Measurements from ENCODE around the gene DLG2. TPM values are rescaled to one million over a fixed set of nuclear protein-coding genes. Genes with fewer than 3 reads are reported as not detected.

DLG2 gene
- total and polyA plus RNA-seq, 4 experiments from 2014 or later = 0.78 to 2.7 (median 1.9) TPM

- Histone ChIP-seq H3K27ac (ENCODE audit: low read depth, low read length) (no peak overlapping the region), H3K9me3 (ENCODE audit: control insufficient read depth in 1 of 2, low read length in 2 of 2) (no peaks in the 10 kb centered on the region), H3K27me3 (ENCODE audit: insufficient read depth, low read length) (no peaks in the 10 kb centered on the region), H3K36me3 (ENCODE audit: insufficient read depth, low read length) (no peaks in the 10 kb centered on the region), H3K4me1 (ENCODE audit: insufficient read depth, low read length) (no peaks in the 10 kb centered on the region), H3K4me3 (ENCODE audit: low read length in 2 of 2) (no peak overlapping the region)
- Mint-ChIP-seq H3K27ac (no peak overlapping the region), H3K4me3 (no peak overlapping the region), H3K4me1 (no peaks in the 10 kb centered on the region), H3K9me3 (peaks cover 0 to 47% (median 18%) of the 10 kb centered on the region in 8 donors), H3K36me3 (no peaks in the 10 kb centered on the region), H3K27me3 (no peaks in the 10 kb centered on the region)
- ChIA-PET CTCF (ENCODE audit: partially characterized antibody) (no interaction called here), POLR2A (ENCODE audit: partially characterized antibody) (no interaction called here)
- DNase-seq = no peak
- intact Hi-C loops (cut with micrococcal nuclease) = no loop called here
Measured at GRCh38 chr11:84901991-84902390, 725.2 kb downstream of the DLG2 start.

DNA sequence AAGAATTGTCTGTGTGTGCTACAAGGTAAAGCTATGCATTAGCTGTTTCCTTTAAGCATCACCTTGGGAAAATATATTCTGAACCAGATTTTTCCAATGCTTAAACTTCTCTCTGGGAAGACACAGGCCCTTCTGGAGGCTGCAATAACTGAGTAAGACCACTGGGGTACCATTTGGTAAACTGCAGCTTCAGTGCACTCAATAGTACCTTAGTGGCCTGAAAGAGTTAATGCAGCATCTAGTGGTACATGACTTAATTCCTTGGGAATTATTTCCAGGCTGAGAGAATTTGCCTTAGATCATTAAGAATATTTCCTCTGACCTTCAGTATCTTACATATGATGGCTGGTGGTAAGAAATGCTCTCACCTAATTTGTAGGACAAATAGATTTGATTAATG lies 727.4 kb downstream of the DLG2 start:
- Mint-ChIP-seq H3K27ac (no peak overlapping the region), H3K27me3 (no peaks in the 10 kb centered on the region), H3K9me3 (peaks cover 4 to 41% (median 13%) of the 10 kb centered on the region in 8 donors), H3K4me3 (no peak overlapping the region), H3K36me3 (no peaks in the 10 kb centered on the region), H3K4me1 (no peaks in the 10 kb centered on the region)
- no peaks in the 10 kb centered on the region for H3K36me3 ChIP-seq (ENCODE audit: insufficient read depth, low read length)
- no peaks in the 10 kb centered on the region for H3K4me1 ChIP-seq (ENCODE audit: insufficient read depth, low read length)
- H3K27ac ChIP-seq (ENCODE audit: low read depth, low read length) = no peak overlapping the region
- intact Hi-C loops (cut with micrococcal nuclease) = no loop called here
- ChIA-PET CTCF (ENCODE audit: partially characterized antibody) (no interaction called here), POLR2A (ENCODE audit: partially characterized antibody) (no interaction called here)
- H3K9me3 ChIP-seq (ENCODE audit: control insufficient read depth in 1 of 2, low read length in 2 of 2) = no peaks in the 10 kb centered on the region
- DNase-seq = no peak
- H3K4me3 ChIP-seq (ENCODE audit: low read length in 2 of 2) = no peak overlapping the region
- H3K27me3 ChIP-seq (ENCODE audit: insufficient read depth, low read length) = no peaks in the 10 kb centered on the region

GRCh38 chr11:84899134-84899533 lies 728.0 kb downstream of the DLG2 start:
- POLR2A ChIA-PET (ENCODE audit: partially characterized antibody) = no interaction called here
- CTCF ChIA-PET (ENCODE audit: partially characterized antibody) = no interaction called here

DNA sequence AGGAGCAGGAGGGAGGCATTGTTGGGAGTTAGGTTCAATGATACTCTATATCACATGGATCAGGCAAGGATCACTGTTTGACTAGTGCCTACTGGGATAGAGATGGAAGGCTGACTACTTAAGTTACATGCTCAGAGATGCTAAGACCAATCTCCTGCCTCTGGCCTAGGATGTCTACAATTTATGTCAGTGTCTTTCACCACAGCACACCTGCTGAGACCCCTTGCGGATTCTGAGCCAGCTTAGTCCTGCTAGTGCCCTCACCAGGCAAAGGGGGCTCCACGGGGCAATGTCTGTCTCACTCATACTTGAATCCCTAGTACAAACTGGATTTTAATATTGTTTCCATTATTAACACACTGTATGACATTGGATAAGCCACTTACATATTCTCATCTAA lies 732.5 kb downstream of the DLG2 start:
- H3K27me3 ChIP-seq (ENCODE audit: insufficient read depth, low read length) = no peaks in the 10 kb centered on the region
- H3K27me3 Mint-ChIP-seq = no peaks in the 10 kb centered on the region
- H3K4me1 Mint-ChIP-seq = no peaks in the 10 kb centered on the region
- no peaks in the 10 kb centered on the region for H3K36me3 Mint-ChIP-seq
- no peak overlapping the region for H3K27ac ChIP-seq (ENCODE audit: low read depth, low read length)
- ChIA-PET POLR2A (ENCODE audit: partially characterized antibody) (no interaction called here), CTCF (ENCODE audit: partially characterized antibody) (no interaction called here)
- no peaks in the 10 kb centered on the region for H3K4me1 ChIP-seq (ENCODE audit: insufficient read depth, low read length)
- H3K4me3 Mint-ChIP-seq = no peak overlapping the region
- no peak overlapping the region for H3K27ac Mint-ChIP-seq
- no peaks in the 10 kb centered on the region for H3K36me3 ChIP-seq (ENCODE audit: insufficient read depth, low read length)
- peaks cover 4 to 33% (median 14%) of the 10 kb centered on the region in 8 donors for H3K9me3 Mint-ChIP-seq
- no peak overlapping the region for H3K4me3 ChIP-seq (ENCODE audit: low read length in 2 of 2)
- DNase-seq = no peak
- no peaks in the 10 kb centered on the region for H3K9me3 ChIP-seq (ENCODE audit: control insufficient read depth in 1 of 2, low read length in 2 of 2)
- intact Hi-C loops (cut with micrococcal nuclease) = no loop called here

More at GRCh38 chr11:84899134-84899533, 728.0 kb downstream of the DLG2 start:
- intact Hi-C loops (cut with micrococcal nuclease) = no loop called here
- H3K27me3 Mint-ChIP-seq = no peaks in the 10 kb centered on the region
- Histone ChIP-seq H3K9me3 (ENCODE audit: control insufficient read depth in 1 of 2, low read length in 2 of 2) (no peaks in the 10 kb centered on the region), H3K4me3 (ENCODE audit: low read length in 2 of 2) (no peak overlapping the region), H3K27me3 (ENCODE audit: insufficient read depth, low read length) (no peaks in the 10 kb centered on the region), H3K36me3 (ENCODE audit: insufficient read depth, low read length) (no peaks in the 10 kb centered on the region), H3K27ac (ENCODE audit: low read depth, low read length) (no peak overlapping the region), H3K4me1 (ENCODE audit: insufficient read depth, low read length) (no peaks in the 10 kb centered on the region)
- H3K36me3 Mint-ChIP-seq = no peaks in the 10 kb centered on the region
- H3K27ac Mint-ChIP-seq = no peak overlapping the region
- H3K4me3 Mint-ChIP-seq = no peak overlapping the region
- peaks cover 4 to 40% (median 12%) of the 10 kb centered on the region in 8 donors for H3K9me3 Mint-ChIP-seq
- DNase-seq = no peak
- H3K4me1 Mint-ChIP-seq = no peaks in the 10 kb centered on the region

DNA sequence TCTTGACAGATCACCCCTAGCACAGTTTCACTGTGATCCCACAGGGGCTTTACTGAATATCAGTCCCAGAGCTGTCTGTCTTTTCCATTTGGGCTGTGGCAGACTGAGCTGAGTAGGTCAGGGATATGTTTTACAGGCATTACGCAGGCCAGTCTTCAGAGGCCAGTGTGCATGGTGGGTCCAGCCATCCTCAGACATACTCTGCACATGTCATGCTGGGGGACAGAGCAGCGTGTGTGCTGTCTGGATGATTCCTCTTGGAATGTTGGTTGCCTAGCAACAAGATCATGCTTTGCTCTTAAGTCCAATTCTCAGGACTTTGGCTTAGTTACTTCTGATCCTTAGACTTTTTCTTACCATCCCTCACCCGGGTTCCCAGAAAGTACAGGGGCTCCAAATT lies 736.5 kb downstream of the DLG2 start:
- H3K36me3 ChIP-seq (ENCODE audit: insufficient read depth, low read length) = no peaks in the 10 kb centered on the region
- H3K9me3 ChIP-seq (ENCODE audit: control insufficient read depth in 1 of 2, low read length in 2 of 2) = no peaks in the 10 kb centered on the region
- DNase-seq = no peak
- H3K4me3 Mint-ChIP-seq = no peak overlapping the region
- peaks cover 4 to 42% (median 16%) of the 10 kb centered on the region in 8 donors for H3K9me3 Mint-ChIP-seq
- no peaks in the 10 kb centered on the region for H3K36me3 Mint-ChIP-seq
- no peak overlapping the region for H3K27ac Mint-ChIP-seq
- no peaks in the 10 kb centered on the region for H3K27me3 Mint-ChIP-seq
- ChIA-PET POLR2A (ENCODE audit: partially characterized antibody) (no interaction called here), CTCF (ENCODE audit: partially characterized antibody) (no interaction called here)
- no peaks in the 10 kb centered on the region for H3K27me3 ChIP-seq (ENCODE audit: insufficient read depth, low read length)
- H3K4me3 ChIP-seq (ENCODE audit: low read length in 2 of 2) = no peak overlapping the region
- H3K4me1 Mint-ChIP-seq = no peaks in the 10 kb centered on the region
- H3K4me1 ChIP-seq (ENCODE audit: insufficient read depth, low read length) = no peaks in the 10 kb centered on the region
- intact Hi-C loops (cut with micrococcal nuclease) = no loop called here
- no peak overlapping the region for H3K27ac ChIP-seq (ENCODE audit: low read depth, low read length)

DNA sequence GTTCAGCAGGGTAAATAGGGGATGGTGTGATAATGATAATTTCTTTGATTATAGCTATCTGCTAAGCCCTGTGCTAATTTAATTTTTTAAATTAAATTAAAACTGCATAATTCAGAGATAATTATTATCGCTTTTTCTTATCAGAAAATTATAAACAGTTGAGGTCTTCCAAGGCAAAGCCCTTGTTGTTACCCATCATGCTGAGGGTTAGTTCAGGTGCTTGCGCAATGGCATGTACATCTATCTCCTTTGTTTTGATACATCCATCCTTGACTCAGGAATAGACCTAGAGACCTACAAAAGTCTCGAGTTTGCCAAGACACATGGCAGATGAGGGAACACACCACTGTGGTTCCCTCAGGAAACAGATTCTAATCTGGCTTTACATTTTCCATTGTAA lies 737.6 kb downstream of the DLG2 start:
- DNase-seq = no peak
- Histone ChIP-seq H3K4me3 (ENCODE audit: low read length in 2 of 2) (no peak overlapping the region), H3K27ac (ENCODE audit: low read depth, low read length) (no peak overlapping the region), H3K27me3 (ENCODE audit: insufficient read depth, low read length) (no peaks in the 10 kb centered on the region), H3K4me1 (ENCODE audit: insufficient read depth, low read length) (no peaks in the 10 kb centered on the region), H3K9me3 (ENCODE audit: control insufficient read depth in 1 of 2, low read length in 2 of 2) (no peaks in the 10 kb centered on the region), H3K36me3 (ENCODE audit: insufficient read depth, low read length) (no peaks in the 10 kb centered on the region)
- Mint-ChIP-seq H3K4me1 (no peaks in the 10 kb centered on the region), H3K9me3 (peaks cover 0 to 46% (median 20%) of the 10 kb centered on the region in 8 donors), H3K4me3 (no peak overlapping the region), H3K27ac (no peak overlapping the region), H3K36me3 (no peaks in the 10 kb centered on the region), H3K27me3 (no peaks in the 10 kb centered on the region)
- CTCF ChIA-PET (ENCODE audit: partially characterized antibody) = no interaction called here
- POLR2A ChIA-PET (ENCODE audit: partially characterized antibody) = no interaction called here
- intact Hi-C loops (cut with micrococcal nuclease) = no loop called here

DNA sequence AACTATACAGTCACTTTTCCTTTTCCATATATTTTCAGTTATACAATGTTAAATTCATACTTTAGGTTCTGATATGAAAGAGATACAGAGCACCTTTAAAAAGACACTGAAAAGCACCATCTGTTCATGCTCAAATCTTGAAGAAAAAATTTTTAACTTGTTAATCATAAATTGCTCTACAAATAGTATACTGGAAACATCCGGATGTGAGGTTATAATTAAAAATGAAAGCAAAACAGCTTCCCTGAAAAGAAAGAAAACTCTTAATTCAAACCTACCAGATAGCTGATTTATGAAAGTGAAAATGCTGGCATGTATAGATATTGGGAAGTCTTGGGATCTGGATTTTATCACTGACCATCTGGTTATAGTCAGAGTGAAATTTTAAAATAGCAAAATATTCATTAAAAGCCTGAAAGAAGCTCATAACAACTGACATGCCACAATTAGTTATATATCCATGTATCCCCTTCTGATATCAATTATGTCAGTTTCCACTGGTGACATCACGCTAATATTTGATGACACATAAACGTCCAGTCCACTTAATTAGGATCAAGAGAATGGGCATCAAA lies 740.0 kb downstream of the DLG2 start:
- Mint-ChIP-seq H3K27me3 (no peaks in the 10 kb centered on the region), H3K27ac (no peak overlapping the region), H3K9me3 (peaks cover 0 to 41% (median 20%) of the 10 kb centered on the region in 8 donors), H3K4me1 (no peaks in the 10 kb centered on the region), H3K36me3 (no peaks in the 10 kb centered on the region), H3K4me3 (no peak overlapping the region)
- no peak overlapping the region for H3K4me3 ChIP-seq (ENCODE audit: low read length in 2 of 2)
- intact Hi-C loops (cut with micrococcal nuclease) = no loop called here
- no peaks in the 10 kb centered on the region for H3K9me3 ChIP-seq (ENCODE audit: control insufficient read depth in 1 of 2, low read length in 2 of 2)
- no peaks in the 10 kb centered on the region for H3K4me1 ChIP-seq (ENCODE audit: insufficient read depth, low read length)
- H3K27ac ChIP-seq (ENCODE audit: low read depth, low read length) = no peak overlapping the region
- DNase-seq = no peak
- no peaks in the 10 kb centered on the region for H3K27me3 ChIP-seq (ENCODE audit: insufficient read depth, low read length)
- ChIA-PET CTCF (ENCODE audit: partially characterized antibody) (interaction anchor here (1.0 kb wide), 1 partner anchor 32 kb away, joined by 3 read pairs; no protein-coding TSS in a partner anchor), POLR2A (ENCODE audit: partially characterized antibody) (no interaction called here)
- H3K36me3 ChIP-seq (ENCODE audit: insufficient read depth, low read length) = no peaks in the 10 kb centered on the region

- Mint-ChIP-seq H3K9me3 (peaks cover 0 to 44% (median 21%) of the 10 kb centered on the region in 8 donors), H3K36me3 (no peaks in the 10 kb centered on the region), H3K4me3 (no peak overlapping the region), H3K27ac (no peak overlapping the region), H3K4me1 (no peaks in the 10 kb centered on the region), H3K27me3 (no peaks in the 10 kb centered on the region)
- ChIA-PET CTCF (ENCODE audit: partially characterized antibody) (no interaction called here), POLR2A (ENCODE audit: partially characterized antibody) (no interaction called here)
- intact Hi-C loops (cut with micrococcal nuclease) = no loop called here
- H3K9me3 ChIP-seq (ENCODE audit: control insufficient read depth in 1 of 2, low read length in 2 of 2) = no peaks in the 10 kb centered on the region
- DNase-seq = no peak
- H3K4me3 ChIP-seq (ENCODE audit: low read length in 2 of 2) = no peak overlapping the region
- no peaks in the 10 kb centered on the region for H3K27me3 ChIP-seq (ENCODE audit: insufficient read depth, low read length)
- no peaks in the 10 kb centered on the region for H3K4me1 ChIP-seq (ENCODE audit: insufficient read depth, low read length)
- no peaks in the 10 kb centered on the region for H3K36me3 ChIP-seq (ENCODE audit: insufficient read depth, low read length)
- H3K27ac ChIP-seq (ENCODE audit: low read depth, low read length) = no peak overlapping the region
Measured at GRCh38 chr11:84886344-84886743, 740.8 kb downstream of the DLG2 start.

Measured in CD4-positive, alpha-beta memory T cell (primary cell).